HK-2 (cell line): ENCODE data around the gene MED7.
"Not testable (repeated sequence)": the region's sequence is repeated elsewhere in the genome, so short reads cannot be mapped to it uniquely, and the experiment has no call there.

ENCODE experiments used
- DNase-seq: peaks from one replicate; pipeline ENCODE4 v3.0.0-alpha.2; 2018; ENCODE audit not compliant: unreplicated experiment

MED7 gene, protein sequence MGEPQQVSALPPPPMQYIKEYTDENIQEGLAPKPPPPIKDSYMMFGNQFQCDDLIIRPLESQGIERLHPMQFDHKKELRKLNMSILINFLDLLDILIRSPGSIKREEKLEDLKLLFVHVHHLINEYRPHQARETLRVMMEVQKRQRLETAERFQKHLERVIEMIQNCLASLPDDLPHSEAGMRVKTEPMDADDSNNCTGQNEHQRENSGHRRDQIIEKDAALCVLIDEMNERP

GRCh38 chr5:157142317-157143126, at the start of gene MED7:
Gene MED7 (minus strand): TSS chr5:157142865. CDS start chr5:157139431, 3,434 bp downstream.
- peak; percentile 87 for DNase-seq

GRCh38 chr5:157189223-157189622, 46.6 kb upstream of the MED7 start:
- DNase-seq, result no peak

- no peak for DNase-seq
Observed at GRCh38 chr5:157188270-157188669, 45.6 kb upstream of the MED7 start.

DNA sequence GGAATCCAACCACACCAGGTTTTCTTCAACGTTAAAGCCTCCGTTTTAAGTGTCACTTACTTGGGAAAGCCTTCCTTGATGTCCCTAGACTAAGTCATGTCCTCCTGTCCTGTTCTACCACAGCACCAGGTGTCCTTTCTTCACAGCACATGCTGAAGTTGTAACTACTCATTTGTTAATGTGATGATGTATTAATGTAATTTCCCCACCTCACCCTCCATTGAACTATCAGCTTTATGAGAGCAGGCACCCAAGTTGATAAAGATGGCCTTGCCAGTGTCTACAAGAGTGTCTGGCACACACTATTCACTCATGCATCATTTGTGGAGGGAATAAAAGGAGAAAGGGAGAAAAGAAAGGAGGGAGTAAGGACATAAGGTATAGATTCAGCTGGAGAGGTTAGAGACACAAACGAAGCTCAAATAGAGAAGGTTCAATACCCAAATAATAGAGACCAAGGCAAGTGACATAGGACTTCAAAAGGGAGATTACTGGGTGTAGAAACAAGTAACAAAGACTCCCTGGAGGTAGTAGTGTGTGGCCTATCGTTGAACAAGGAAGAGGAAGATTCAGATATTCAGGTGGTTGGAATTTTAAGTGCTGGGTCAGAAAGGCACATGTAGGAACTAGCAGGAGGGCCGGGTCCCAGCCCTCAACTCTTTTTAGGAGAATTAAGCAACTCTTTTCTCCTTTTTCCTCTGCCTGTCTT, 44.5 kb upstream of the MED7 start:
- DNase-seq, result no peak

- no peak for DNase-seq
Observed at GRCh38 chr5:157186309-157187045, 43.8 kb upstream of the MED7 start.

DNA sequence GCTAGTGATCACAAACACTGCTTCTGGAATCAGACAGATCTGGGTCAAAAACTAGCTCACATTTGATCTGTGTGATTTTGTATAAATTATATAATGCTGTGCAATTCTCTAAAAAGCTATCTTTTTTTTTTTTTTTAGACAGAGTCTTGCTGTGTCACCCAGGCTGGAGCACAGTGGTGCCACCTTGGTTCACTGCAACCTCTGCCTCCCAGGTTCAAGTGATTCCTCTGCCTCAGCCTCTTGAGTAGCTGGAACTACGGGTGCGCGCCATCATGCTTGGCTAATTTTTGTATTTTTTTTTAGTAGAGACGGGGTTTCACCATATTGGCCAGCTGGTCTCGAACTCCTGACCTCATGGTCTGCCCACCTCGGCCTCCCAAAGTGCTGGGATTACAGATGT, 42.5 kb upstream of the MED7 start:
- DNase-seq, result not testable (repeated sequence)

DNA sequence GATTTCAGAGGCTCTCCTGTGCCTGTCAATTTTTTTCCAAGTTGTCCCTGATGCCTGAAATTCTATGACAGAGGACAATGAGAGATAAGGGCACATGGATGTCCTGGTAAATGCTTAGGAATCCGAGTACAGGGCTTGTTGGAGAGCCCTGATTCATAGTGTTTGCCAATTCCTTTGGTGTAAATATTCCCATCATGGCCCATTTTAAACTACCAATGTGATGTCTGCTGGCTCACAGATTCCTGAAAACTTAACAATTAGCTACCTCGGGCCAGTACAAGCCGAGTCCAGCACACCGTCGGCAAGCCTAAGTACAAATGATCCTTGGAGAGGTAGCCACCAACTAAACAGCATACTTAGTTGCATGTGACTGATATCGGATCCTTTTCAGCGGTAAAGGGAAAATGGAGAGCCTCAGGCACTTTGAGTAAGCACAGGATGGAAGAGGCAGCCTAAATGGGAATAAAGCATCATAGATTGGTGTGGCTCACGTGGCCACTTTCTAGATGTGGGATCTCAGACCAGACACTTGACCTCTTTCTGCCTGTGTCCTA, 41.5 kb upstream of the MED7 start:
- no peak for DNase-seq

DNA sequence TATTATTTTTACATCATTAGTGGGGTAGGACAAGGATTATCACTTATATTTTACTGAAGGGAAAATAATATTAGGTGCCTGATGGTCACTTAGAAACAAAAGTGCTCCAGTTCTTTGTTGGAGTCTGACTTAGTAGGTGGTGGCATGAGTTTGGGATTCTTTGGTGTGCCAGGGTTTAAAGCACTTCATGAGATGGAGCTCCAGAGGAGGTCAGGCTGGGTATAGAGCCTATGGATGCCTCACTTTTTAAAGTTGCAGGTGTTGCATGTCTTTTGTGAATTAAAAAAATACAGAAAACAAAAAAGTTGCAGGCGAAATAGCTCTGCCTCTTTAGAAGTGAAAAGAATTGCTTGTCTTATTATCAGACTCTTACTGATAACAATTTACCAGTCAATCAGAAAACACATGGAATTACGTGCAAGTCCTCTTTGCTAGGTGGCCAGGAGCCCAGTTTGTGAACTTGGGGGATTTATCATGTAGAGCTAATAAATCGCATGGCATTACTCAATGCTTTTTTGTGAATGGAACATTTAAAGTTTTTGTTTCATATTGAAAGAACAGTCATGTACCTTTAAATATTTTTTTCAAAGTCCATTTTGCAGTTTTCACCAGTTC, 39.6 kb upstream of the MED7 start:
- DNase-seq, result no peak

GRCh38 chr5:157180374-157181264, 38.0 kb upstream of the MED7 start, which contains the start of gene ITK:
Gene ITK (plus strand): TSS chr5:157180840. CDS start chr5:157180978, 138 bp downstream.
- no peak for DNase-seq

DNA sequence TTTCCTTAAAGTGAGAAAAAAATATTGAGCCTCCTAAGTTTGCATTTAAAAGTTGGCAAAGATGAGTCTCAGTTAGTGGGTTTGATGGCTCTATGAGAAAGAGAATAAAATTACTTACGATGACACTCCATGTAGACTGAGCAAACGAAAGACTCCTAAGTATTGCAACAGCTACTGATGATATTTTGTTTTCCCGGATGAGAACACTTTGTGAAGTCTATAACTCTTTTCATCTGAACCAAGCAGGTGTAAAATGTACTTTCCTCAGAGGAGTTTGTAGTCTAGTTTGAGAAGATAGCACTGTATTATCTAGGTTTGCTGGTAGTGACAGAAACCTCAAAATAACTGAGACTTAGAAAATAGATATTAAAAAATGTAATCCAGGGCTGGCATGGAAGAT, 36.3 kb upstream of the MED7 start:
- DNase-seq, result no peak

GRCh38 chr5:157177953-157178352, 35.3 kb upstream of the MED7 start:
- no peak for DNase-seq

DNA sequence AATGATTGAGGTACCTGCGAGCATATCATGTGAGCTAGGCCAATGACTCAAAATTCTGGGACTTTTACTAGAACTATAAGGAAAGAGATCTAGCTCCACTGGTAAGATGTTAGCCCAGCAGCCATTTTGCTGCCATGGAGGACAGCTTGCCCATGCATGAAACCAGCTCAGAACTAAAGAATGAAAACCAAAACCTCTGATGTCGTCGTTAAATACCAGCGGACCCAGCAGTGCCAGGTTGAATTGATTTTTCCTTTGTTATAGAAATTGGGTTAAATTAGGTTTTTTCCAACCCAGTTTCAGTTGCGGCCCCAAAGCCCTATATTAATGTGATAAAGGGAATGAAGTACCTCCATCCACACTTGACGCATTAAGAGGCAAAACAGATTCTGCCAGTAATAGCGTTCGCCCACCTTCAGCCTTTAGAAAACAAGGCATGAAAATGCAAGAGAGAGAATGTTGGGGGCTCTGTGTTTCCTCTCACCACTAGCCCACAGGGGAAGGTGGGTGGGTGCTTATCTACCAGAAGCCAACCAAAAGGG, 32.5 kb upstream of the MED7 start:
- no peak for DNase-seq

DNA sequence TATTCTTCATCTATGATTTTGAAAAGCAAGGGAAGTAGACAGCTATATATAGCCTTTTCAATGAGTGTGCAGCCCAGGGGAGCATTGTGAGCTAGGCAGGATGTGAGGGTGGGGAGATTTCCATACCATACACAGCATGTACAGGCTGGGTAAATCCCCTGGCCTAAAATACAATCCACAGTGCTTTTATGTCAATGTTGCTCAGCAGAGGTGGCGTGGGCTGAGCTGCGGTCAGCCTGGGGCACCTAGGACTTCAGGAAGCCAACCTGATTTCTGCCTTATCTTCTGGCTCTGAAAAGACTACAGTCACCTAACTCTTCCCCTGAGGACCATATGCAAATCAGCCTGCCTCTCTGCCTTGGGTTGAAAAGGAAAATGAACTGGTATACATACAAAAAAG, 29.7 kb upstream of the MED7 start:
- no peak for DNase-seq

DNA sequence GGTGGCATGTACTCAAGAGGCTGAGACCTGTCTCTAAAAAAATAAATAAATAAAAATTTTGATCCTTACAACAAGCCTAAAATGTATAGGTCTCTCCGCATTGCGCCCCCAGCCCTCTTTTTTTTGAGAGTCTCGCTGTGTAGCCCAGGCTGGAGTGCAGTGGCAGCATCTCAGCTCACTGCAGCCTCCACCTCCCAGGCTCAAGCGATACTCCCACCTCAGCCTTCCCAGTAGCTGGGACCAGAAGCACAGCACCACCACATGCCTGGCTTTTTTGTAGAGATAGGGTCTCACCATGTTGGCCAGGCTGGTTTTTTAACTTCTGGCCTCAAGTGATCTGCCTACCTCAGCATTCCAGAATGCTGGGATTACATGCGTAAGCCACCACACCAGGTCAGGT, 25.6 kb upstream of the MED7 start:
- DNase-seq, result no peak

DNA sequence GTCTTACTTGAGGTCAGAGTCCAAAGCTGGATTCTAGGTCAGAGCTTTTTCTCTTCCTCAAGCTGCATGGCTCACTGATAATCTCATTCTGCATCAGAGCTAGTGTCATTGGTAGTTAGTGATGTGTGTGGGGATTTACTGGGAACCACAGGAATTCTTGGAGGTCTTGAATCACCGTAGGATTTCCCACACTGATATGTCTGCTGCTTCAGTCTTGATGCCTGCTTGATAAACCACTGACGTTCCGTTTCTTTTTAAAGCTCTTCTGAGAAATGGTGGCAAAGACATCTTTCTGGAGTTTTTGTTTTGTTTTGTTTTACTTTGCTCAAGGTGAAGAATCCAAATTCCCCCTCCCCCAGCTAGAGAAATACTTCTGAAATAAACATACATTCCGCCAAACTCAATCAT, 24.6 kb upstream of the MED7 start:
- DNase-seq, result peak; percentile 24

GRCh38 chr5:157166214-157167213, 23.8 kb upstream of the MED7 start, which contains the start of gene GARIN3:
Gene GARIN3 (minus strand): TSS chr5:157166264. CDS start chr5:157166168, 96 bp downstream.
- DNase-seq, result no peak

DNA sequence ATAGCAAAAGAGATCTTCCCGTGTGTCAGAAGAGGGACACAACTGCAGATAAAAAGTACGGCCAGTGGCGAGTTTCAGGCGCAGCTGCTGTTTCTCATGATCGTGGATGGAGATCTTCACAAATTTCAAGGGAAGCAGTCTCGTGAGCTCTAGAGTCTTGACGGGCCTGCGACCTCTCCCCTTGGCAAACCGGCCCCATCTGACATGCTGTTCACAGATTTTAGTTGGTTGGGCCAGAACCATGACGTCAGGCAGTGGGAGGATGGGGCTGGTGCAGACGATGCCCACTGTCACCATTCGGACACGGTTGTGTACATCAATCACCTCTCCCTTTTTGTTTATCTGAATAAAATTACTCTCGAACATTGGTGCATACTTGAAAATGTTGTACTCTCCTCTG, 23.0 kb upstream of the MED7 start:
- DNase-seq, result no peak

DNA sequence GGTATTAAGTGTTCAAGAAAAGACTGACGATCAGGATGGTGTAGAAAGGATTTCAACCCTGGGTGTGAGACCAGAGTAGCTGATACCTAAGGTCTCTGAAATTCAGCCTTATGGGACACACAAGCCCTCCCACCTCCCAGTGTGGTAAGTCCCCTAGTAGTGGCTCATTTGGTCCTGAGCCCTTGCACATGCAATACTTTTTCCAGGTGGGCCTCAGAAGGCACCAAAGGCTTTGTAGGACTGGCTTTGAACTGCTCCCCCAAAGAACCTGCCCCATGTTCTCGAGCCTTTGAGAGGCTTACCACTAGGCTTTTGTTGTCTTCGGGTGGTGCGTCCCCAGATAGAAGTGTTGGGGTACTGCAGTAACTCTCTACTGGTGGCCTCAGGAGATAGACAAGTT, 22.6 kb upstream of the MED7 start:
- no peak for DNase-seq
